Endothelial cell of umbilical vein (primary cell): ENCODE measurements around the gene HEPHL1. TPM values are rescaled to one million over a fixed set of nuclear protein-coding genes. Genes with fewer than 3 reads are reported as not detected.

ENCODE experiments used
- BruUV-seq: library from RNA; stranded (reverse); fragments of 400-500 nt; replicated peaks from 2 replicates; lab custom pipeline; 2021; lab: Mats Ljungman, UMichigan
- CTCF ChIA-PET: fragments of 300-600, 350-600 bp; sonication (Branson Sonifier 250); formaldehyde crosslinking; loops from one replicate; lab custom pipeline; 2021; ENCODE audit warnings: antibody characterized with exemption, inconsistent platforms; lab: Charles Lee
- POLR2A ChIA-PET: fragments of 300-600, 350-600 bp; sonication (Branson Sonifier 250); formaldehyde crosslinking; loops from one replicate; lab custom pipeline; 2021; ENCODE audit warnings: antibody characterized with exemption, inconsistent platforms; lab: Charles Lee
- DNase-seq: peaks from one replicate; pipeline ENCODE4 v3.0.0-alpha.2; 2011; ENCODE audit warnings: low read depth, low spot score
- FAIRE-seq: peaks from 2 replicates; lab custom pipeline; 2011; peaks lifted over from hg19 to GRCh38; lab: Jason Lieb, UNC
- H2AFZ ChIP-seq: 2 replicates; pipeline ENCODE4 v1.6.0; 2012; ENCODE audit warnings: low read depth, low read length, control low read depth, inconsistent platforms
- H3K27ac ChIP-seq: 2 replicates; pipeline ENCODE4 v1.5.1; 2011; ENCODE audit warnings: low read depth, mild to moderate bottlenecking, control low read depth, low read length, moderate library complexity; ENCODE audit not compliant: insufficient read depth
- H3K27me3 ChIP-seq, 2 experiments: 2 replicates each; pipeline versions ENCODE4 v1.6.0 to v1.6.1; 2011; ENCODE audit warnings: low read length in 2 of 2, mixed read lengths in 1 of 2; ENCODE audit not compliant: control insufficient read depth in 2 of 2, insufficient read depth in 2 of 2
- H3K36me3 ChIP-seq, 2 experiments: 2 replicates in 1 of 2; 3 replicates in 1 of 2; pipeline ENCODE4 v1.5.1; 2011; ENCODE audit warnings: low read length in 2 of 2, mild to moderate bottlenecking in 1 of 2, moderate library complexity in 1 of 2; ENCODE audit not compliant: control insufficient read depth in 2 of 2, insufficient read depth in 2 of 2; ENCODE audit errors: extremely low read depth in 1 of 2
- H3K4me1 ChIP-seq: 3 replicates; pipeline ENCODE4 v1.5.1; 2011; ENCODE audit warnings: mild to moderate bottlenecking, low read length; ENCODE audit not compliant: control insufficient read depth, insufficient read depth; ENCODE audit errors: extremely low read depth
- H3K4me2 ChIP-seq: 2 replicates; pipeline ENCODE4 v1.6.1; 2011; ENCODE audit warnings: low read length, control low read depth, mixed read lengths; ENCODE audit not compliant: insufficient read depth
- H3K4me3 ChIP-seq, 3 experiments: fragments of 200-600 bp in 1 of 3; sonication (generic), shearing (Covaris generic) in 1 of 3; replicated peaks in 1 of 3; 2 replicates each; pipeline ENCODE4 v1.5.1; 2011 to 2016; ENCODE audit warnings: control low read depth in 3 of 3, low read length in 3 of 3, mild to moderate bottlenecking in 2 of 3, inconsistent platforms in 1 of 3, low read depth in 1 of 3, moderate library complexity in 1 of 3; ENCODE audit not compliant: insufficient read depth in 1 of 3
- H3K79me2 ChIP-seq: 2 replicates; pipeline ENCODE4 v1.6.0; 2012; ENCODE audit warnings: low read length, inconsistent platforms; ENCODE audit not compliant: control insufficient read depth, insufficient read depth
- H3K9ac ChIP-seq: replicated peaks from 2 replicates; pipeline ENCODE3; 2011; ENCODE audit warnings: low read length, control low read depth; ENCODE audit not compliant: insufficient read depth; ENCODE audit errors: extremely low read depth
- H3K9me1 ChIP-seq: replicated peaks from 3 replicates; pipeline ENCODE4 v1.6.0; 2011; ENCODE audit warnings: mild to moderate bottlenecking, low read length; ENCODE audit not compliant: control insufficient read depth, insufficient read depth; ENCODE audit errors: extremely low read depth
- H3K9me3 ChIP-seq: replicated peaks from 2 replicates; pipeline ENCODE4 v1.5.1; 2012; ENCODE audit warnings: low read length, inconsistent platforms; ENCODE audit not compliant: control insufficient read depth, insufficient read depth
- H4K20me1 ChIP-seq: replicated peaks from 2 replicates; pipeline ENCODE3; 2011; ENCODE audit warnings: mild to moderate bottlenecking, low read length; ENCODE audit not compliant: control insufficient read depth, insufficient read depth; ENCODE audit errors: extremely low read depth
- FOS ChIP-seq: IDR thresholded peaks from 2 replicates; pipeline ENCODE4 v1.6.1; 2011; ENCODE audit warnings: mild to moderate bottlenecking, low read length, moderate library complexity, borderline replicate concordance; ENCODE audit not compliant: insufficient read depth
- GATA2 ChIP-seq: IDR thresholded peaks from 2 replicates; pipeline ENCODE4 v1.7.0; 2011; ENCODE audit warnings: low read depth, mild to moderate bottlenecking, moderate library complexity, mixed read lengths, low read length; ENCODE audit not compliant: insufficient read length, insufficient read depth
- MYC ChIP-seq: IDR thresholded peaks from one replicate; pipeline ENCODE4 v1.6.1; 2011; ENCODE audit warnings: mild to moderate bottlenecking, low read depth, low read length
- POLR2A ChIP-seq: IDR thresholded peaks from 2 replicates; pipeline ENCODE4 v1.6.1; 2012; ENCODE audit warnings: low read depth, mild to moderate bottlenecking, control low read depth, low read length
- POLR2AphosphoS5 ChIP-seq: IDR thresholded peaks from 2 replicates; pipeline ENCODE4 v1.6.1; 2012; ENCODE audit warnings: low read depth, mild to moderate bottlenecking, control low read depth, low read length, moderate library complexity; ENCODE audit not compliant: insufficient read depth
- dilution Hi-C: fragments of 300-500 bp; cut with MboI; formaldehyde crosslinking; loops from one replicate; pipeline ENCODE4 v1.15.0; 2019; ENCODE audit warnings: low sequenced_read_pairs; ENCODE audit not compliant: extremely low pct_ligation_motif_present
- intact Hi-C: fragments of 100-400 bp; cut with micrococcal nuclease; formaldehyde crosslinking; loops from one replicate; pipeline ENCODE4 v1.10.0; 2022
- polyA plus RNA-seq, 4 experiments: library from polyadenylated mRNA; depleted of rRNA in 3 of 4; stranded (reverse) in 3 of 4; unstranded in 1 of 4; fragments of >200 nt; gene quantifications; 2 replicates each; pipeline versions ENCODE4 v1.2.1 to v1.2.3, GENCODE V29; 2011 to 2012; ENCODE audit warnings: missing spikeins in 1 of 4
- total RNA-seq: library from RNA; stranded (reverse); gene quantifications from 2 replicates; pipeline ENCODE4 v1.2.3, GENCODE V29; 2021
- TF ChIP-seq, protein P1 (sequence below), 2 donors: IDR thresholded peaks; 1 replicate in 1 of 2; 2 replicates in 1 of 2; pipeline ENCODE4 v1.5.1; 2011; ENCODE audit warnings: low read length in 2 of 2, mild to moderate bottlenecking in 2 of 2, moderate library complexity in 2 of 2, control low read depth in 1 of 2, inconsistent platforms in 1 of 2, low read depth in 1 of 2; ENCODE audit not compliant: insufficient read depth in 1 of 2; ENCODE audit errors: extremely low read depth in 1 of 2

Gene HEPHL1
- total and polyA plus RNA-seq, 2 donors (not counting 3 experiments of a cell fraction or from before 2014, with no cell fraction given) = not detected

DNA sequence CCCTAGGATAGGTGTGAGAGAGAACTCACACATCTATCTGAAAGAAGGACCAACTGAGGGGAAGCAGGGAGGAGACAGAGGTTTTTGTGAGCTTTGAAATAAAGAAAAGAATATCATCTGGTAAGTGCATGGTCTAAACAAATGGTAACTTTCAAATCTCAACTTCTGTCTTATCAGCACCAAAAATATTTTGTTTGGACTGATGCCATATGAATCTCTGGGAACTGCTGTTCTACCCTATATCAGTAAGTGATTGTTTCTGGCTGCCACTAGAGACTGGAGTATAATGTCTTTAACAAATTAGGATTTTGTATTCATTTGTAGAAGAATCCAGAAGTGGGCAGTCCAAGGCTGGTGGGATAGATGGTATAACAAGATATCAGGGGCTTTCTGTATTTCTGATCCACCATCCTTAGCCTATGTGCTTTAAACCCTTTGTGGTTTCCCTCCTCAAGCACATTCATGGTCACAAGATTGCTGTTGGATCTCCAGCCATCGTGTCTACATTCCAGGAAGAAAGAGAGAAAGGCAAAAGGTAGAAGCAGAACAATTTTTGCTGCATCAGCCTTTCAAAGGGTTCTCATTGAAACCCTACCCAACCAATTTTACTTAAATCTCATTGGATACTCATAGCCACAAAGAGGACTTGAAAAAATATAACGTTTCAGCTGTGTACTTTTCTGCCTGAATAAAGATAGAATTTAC lies 4.7 kb downstream of the HEPHL1 start:
- no peaks in the 10 kb centered on the region for H3K4me1 ChIP-seq
- DNase-seq (no peak), FAIRE-seq (no peak)
- ChIA-PET POLR2A (no interaction called here), CTCF (no interaction called here)
- BruUV-seq = no TSS peak
- no peak overlapping the region for H3K27ac ChIP-seq
- dilution Hi-C loops (no loop called here), intact Hi-C loops (no loop called here)
- no peaks in the 10 kb centered on the region for H4K20me1 ChIP-seq
- TF ChIP-seq MYC (no peak), GATA2 (no peak), FOS (no peak), POLR2A (no peak), POLR2AphosphoS5 (no peak)
- TF ChIP-seq, protein P1, sequence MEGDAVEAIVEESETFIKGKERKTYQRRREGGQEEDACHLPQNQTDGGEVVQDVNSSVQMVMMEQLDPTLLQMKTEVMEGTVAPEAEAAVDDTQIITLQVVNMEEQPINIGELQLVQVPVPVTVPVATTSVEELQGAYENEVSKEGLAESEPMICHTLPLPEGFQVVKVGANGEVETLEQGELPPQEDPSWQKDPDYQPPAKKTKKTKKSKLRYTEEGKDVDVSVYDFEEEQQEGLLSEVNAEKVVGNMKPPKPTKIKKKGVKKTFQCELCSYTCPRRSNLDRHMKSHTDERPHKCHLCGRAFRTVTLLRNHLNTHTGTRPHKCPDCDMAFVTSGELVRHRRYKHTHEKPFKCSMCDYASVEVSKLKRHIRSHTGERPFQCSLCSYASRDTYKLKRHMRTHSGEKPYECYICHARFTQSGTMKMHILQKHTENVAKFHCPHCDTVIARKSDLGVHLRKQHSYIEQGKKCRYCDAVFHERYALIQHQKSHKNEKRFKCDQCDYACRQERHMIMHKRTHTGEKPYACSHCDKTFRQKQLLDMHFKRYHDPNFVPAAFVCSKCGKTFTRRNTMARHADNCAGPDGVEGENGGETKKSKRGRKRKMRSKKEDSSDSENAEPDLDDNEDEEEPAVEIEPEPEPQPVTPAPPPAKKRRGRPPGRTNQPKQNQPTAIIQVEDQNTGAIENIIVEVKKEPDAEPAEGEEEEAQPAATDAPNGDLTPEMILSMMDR (IDR thresholded peaks at IDR 0.05; ENCODE audit: extremely low read depth in 1 of 2, insufficient read depth in 1 of 2, low read depth in 1 of 2, low read length in 2 of 2) = no peak
- H2AFZ ChIP-seq = no peak overlapping the region
- H3K9me3 ChIP-seq = peaks cover 1% of the 10 kb centered on the region
- H3K4me2 ChIP-seq = no peak overlapping the region
- no peak overlapping the region for H3K9ac ChIP-seq
- no peaks in the 10 kb centered on the region for H3K9me1 ChIP-seq
- H3K79me2 ChIP-seq = no peaks in the 10 kb centered on the region
- no peaks in the 10 kb centered on the region for H3K27me3 ChIP-seq
- H3K4me3 ChIP-seq = no peak overlapping the region
- H3K36me3 ChIP-seq = no peaks in the 10 kb centered on the region
